Activated T-helper 9 cell treated with anti-CD3 and anti-CD28 coated beads, Interleukin-2, amount 50 U/mL, for 16 hours (primary cell): ENCODE measurements around the gene ELAVL3.
A peak's percentile ranks its signal among the peaks of the same experiment; 100 is the strongest.
"Not testable (repeated sequence)": the region's sequence is repeated elsewhere in the genome, so short reads cannot be mapped to it uniquely, and the experiment has no call there.

Source experiments
- DNase-seq: peaks from one replicate; pipeline ENCODE4 v3.0.0-alpha.2; 2020; ENCODE audit warnings: low read depth

Gene ELAVL3

DNA sequence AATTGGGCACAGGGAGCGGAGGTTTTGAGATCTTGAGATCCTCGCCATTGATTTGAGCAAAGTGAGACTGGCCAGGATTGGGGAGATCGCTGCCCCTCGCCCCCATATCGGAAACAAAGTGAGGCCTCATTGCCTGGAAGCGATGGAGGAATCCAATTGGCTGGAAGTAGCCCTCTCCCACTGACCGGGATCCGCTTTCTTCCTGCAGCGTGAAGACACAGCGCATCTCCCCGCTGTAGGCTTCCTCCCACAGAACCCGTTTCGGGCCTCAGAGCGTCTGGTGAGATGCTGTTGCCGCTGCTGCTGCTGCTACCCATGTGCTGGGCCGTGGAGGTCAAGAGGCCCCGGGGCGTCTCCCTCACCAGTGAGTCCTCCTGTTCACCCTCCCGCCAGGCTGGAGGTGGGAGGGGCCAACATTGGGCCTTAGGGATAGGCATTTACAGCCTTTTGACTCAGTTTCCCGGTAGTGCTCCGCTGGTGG lies 45.0 kb downstream of the ELAVL3 start:
- DNase-seq = no peak

DNA sequence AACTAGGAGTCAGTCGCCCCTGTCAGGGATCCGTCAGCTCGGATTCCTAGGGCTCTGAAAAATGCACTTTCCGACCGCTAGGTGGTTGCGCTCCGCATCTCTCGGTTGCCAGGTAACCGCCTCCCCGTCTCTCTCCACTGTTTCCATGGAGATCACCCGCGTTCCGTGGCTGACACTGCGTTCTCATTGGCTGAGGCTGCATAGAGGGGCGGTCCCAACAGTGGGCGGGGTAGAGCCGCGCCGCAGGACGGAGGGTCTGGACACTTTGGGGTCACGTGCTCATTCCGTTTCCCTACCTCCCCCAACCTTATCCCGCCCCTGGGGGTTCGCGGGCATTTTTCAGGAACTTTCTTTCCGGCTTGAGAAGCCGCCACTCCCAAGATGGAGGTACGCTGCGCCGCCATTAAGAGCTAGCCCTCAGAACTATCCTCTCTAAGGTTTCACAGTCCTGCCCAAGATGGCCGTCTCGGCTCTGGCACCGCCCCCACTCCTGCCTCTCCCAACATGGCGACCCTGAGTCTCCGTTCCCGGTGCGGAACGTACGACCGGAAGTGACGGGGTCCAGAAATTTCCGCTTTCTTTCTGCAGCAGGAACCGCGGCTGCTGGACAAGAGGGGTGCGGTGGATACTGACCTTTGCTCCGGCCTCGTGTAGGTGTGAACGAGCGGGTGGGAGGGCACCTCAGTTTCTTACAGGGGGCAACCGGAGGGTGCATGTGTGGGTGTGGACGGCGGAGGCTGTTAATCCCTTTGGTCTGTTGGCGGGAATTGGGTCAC lies 45.6 kb downstream of the ELAVL3 start, which contains the start of the genes ODAD3 and PRKCSH:
Gene ODAD3 (minus strand): TSS at position 65 of the 776 bp plus-strand sequence. CDS start 105 bp downstream, outside the sequence.
Gene PRKCSH (plus strand): TSS at position 579 of the 776 bp plus-strand sequence. CDS start 483 bp downstream, outside the sequence.
- DNase-seq = peak; percentile 97

DNA sequence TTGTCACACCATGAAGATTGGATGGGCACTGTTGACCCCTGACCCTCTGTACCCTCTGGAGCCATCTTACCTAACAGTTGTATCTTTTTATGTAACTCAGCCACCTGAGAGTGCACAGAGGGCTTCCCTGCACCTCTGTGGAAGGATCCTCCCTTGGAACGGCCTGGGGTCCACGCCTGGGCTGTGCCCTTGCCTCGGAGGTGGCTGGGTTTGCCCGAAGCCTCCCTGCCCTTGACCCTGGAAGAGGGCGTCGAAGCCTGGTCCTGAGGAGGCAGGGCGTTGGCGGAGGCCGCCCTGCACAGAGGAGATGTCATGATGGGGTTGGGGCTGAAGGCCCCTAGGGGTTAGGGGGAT lies 46.2 kb downstream of the ELAVL3 start:
- no peak for DNase-seq

DNA sequence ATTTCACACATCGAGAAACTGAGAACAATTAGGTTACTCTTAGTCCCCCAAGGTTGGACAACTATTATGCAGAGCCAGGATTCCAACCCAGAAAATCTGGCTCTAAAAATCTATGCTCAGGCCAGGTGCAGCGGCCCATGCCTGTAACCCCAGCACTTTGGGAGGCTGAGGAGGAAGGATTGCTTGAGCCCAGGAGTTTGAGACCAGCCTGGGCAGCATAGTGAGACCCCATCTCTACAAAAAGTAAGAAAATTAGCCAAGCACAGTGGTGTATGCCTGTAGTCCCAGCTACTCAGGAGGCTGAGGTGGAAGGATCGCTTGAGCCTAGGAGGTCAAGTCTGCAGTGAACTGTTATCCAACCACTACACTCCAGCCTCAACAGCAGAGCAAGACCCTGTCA lies 47.3 kb downstream of the ELAVL3 start:
- not testable (repeated sequence) for DNase-seq

DNA sequence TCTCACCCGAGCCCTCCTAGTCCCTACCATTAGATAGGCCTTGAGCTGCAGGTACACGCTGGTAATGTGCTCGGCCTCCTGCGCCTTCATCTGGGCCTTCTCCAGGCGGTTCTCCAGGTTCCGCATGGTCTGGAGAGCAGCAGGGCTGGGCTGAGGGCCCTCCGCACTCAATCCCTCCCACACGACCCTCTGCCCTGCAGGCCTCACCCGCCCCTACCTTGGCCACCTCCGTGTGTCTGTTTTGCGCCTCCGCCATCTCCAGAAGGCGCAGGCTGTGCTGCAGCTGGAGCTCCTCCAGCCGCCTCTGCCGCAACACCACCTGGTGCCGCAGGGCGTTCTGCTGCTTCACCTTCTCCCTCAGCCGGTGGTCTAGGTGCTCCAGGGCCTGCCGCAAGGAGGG lies 54.2 kb downstream of the ELAVL3 start:
- DNase-seq = no peak

DNA sequence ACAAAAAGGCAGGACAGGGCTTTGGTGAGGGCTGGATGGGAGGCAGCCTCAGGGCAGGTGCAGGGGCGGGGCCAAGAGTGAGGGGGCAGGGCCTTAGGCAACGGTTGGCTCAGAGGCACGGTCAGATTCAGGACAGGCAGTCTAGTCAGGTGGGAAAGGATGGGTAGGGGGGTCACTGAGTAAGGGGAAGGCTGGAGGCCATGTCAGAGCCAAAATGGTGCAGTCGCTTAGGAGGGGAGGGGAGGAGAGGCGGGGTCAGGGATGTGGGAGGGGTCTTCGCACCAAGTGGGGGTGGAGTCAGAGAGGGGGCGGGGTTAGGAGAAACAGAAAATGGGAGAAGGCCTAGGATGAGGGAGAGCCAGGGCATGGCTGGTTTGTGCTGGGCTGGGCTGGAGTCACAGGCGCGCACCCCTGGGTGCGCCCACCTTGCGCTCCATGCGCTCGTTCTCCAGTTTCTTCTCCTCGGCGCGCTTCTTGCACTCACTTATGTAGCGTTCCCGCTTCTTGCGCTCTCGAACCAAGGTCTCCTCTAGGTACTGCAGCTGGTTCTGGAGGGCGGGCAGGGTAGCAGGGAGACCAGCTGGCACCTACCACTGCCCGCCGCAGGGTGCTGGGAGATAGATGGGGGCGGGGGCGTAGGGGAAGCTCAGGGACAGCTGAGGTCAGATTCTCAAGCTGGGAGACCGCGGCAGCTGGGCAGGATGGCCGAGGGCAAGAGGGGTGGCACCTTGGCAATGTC lies 55.0 kb downstream of the ELAVL3 start:
- DNase-seq = no peak

DNA sequence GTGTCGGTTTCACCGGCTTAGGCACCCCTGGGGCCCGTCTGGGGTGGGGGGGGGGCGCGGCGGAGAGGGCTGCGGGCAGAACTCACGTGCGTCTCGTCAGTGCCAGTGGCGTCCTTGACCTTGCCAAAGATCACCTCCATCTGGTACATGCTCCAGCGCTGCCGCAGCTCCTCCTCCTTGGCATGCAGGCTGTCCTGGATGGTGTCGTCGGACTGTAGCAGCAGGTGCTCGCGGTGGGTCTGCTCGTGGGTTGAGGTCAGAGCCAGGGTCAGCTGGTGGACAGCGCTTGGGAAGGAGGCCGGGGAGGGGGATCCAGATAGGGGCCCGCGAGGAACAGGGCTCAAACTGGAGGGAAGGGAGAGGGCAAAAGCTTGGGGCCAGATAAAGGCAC lies 57.1 kb downstream of the ELAVL3 start:
- DNase-seq = no peak

DNA sequence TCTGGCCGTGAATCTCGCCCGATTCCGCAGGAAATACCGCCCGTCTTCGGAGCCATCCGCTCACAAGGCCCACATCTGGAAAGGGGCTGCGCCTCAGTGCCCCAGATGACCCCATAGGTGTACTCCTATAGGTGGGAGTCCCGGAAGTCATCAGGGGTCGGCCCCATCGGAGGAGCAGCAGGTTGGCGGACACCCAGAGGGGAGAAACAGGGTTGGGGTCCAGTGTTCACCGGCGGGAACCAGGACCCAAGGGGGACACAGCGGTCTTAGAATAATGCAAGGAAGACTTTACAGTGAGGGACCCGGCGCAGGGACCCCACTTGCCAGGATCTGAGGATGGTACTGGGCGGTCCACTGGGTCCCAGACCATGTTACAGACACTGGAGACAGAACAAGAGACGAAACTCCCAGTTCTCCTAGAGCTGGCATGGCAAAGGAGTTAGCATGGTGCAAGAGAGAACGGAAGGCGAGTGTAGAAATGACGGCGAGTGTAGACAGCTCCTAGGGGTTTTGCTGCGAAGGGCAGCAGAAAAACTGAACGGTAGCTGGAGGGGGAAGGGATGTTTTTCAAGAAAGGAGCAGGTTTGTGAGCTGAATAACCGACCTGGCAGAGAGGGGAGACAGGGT lies 57.6 kb downstream of the ELAVL3 start:
- DNase-seq = no peak

DNA sequence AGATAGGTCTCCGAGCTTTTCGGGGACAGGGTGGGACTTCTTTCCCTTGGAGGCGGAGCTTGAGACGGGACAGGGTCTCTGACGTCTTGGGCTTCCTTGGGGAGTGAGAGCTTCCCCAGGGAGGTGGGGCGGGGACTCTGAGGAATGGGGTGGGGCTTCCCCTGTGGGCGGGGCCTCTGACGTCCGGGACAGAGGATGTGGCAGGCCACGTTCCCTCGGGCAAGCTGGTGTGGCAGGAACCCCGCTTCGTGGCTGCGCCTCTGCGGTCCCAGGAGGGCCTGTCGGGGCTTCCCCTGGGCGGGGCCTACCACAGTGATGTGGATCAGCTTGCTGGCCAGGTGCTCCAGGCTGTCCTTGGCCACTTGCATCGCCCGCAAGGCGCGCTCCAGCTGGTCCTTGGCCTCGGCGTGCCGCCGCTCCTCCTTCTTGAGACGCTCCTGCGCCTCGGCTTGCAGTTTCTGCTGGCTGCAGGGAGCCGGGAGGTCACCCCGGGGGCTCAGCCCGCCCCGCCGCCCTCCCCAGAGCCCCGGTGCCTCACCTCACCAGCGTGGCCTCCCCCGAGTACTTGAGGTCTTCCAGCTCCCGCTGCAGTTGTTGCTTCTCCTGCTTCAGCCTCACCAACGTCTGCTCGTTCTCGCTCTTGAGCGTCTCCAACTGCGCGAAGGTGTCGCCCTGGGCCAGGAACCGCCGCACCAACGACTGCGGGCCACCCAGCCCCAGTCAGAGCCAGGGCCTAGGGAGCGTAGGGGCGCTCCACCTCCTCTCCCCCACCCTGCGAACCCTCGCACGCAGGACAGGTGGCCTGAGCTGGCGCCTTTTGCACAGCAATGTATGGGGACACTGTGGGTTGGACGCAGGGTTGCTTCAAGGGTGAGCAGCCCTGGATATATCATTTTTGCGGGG lies 58.4 kb downstream of the ELAVL3 start:
- DNase-seq = peak; percentile 32

DNA sequence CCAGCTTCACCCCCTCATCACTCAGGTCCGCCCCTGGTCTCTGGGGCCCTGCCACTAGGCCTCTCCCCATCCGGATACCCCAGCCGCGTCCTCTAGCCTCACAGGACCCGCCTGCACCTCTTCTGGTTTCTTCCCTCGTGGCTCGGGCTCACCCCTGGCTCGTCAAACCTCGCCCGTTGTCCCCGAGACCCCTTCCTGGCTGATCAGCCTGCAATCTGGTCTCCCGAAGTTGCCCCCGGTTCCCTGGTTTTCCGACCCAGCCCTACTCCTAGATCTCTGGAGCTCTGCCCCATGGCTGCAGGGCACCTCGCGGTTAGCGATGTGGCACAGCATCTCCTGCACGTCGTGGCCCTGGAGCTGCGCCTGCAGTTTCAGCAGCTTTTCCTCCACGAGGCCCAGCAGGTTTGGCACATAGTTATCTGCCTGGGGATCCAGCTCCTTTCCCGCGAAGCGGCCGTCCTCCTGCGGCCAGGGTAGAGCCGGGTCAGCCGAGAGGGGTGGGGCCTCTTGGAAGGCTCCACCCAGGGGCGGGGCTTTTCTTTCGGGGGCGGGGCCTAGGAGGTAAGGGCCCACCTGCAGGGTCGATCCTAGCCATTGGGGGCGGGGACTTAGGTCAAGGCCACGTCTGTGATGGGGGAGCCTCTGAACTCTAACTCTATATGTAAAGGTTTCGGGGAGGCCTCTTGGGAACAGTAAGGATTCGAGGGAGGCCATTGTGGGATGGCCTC lies 59.3 kb downstream of the ELAVL3 start:
- DNase-seq = no peak

DNA sequence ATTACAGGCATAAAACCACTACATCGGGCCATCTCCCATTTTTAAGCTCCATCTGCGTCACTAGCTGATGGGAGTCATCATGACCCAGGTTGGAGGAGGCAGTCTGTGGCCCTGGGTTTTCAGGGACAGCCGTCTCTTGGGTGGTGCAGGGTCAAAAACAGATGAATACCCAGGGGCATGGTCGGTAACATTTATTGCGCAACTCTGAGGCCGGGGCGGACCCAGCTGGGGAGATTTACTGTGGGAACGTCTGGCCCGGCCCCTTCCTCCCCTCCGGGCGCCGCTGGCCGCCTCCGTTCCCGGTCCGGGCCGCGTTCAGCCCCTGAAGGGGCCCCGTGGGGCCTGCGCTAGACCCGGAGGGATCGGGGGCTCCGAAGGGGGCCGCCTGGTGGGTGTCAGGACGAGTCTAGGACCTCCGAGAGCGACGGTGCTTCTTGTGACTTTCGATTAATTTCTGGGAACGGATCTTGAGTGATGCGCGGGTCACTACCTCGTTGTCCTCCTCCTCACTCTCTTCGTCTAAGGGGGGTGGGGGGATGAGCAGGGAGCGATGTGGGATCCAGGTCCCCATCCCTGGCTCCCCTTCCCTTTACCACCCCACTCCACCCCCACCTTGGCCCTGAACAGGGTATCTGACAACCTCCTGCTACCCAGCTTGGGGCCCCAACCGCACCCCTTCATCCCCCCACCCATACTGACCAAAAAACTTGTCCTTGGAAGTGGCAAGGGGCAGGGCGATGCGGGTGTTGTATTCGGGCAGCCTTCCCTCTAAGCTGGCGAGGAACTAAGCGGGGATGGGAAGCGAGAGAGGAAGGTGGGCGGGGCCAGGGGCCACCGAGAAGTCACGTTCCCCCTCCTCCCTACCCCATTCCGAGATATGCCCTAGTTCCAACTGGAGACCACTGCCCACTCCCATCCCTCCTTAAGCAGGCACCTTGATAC lies 60.1 kb downstream of the ELAVL3 start:
- no peak for DNase-seq

DNA sequence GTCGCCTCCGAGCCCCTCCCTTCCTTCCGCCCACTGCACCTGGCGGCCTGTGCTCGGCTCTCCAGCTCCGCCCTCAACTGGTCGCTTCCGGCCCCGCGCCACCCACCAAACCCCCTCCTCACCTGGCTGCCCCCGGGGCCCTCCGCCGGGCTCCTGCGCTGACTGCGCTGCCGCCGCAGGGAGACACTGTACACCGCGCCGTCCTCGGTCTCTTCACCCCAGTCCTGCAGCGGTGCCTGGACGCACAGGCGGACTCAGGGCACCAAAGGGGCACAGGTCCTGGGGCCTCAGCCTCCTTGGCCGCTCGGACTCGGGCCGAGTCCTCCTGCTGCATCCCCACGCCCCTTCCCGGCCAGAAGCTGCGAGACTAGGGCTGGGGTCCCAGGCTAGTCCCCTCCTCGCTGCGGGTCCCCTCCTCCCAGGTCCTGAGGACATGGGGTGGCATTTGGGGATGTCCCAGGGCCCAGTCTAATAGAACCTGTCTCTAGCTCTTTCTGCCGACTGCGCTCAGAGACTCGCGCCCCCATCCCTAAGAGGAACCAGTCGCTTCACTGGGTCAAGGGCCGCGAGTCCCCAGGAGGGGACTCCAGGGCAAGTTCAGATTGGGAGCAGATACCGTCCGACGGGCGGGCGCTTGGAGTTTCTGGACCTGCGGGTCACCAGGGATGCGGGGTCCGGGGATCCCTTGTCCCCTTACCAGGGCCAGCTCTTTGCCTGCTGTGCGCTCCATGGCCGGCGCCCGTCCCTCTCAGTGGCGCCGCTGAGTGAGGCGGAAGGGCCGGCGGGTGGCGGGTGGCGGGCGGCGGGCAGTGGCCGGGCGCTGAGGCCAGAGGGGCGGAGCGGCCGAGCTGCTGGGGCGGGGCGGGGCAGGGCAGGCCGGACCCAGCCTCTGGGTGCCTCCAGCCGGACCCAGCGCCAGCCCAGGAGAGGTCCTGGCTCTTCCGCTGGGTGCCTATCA lies 62.0 kb downstream of the ELAVL3 start, which contains the start of gene RGL3:
Gene RGL3 (minus strand): TSS at position 766 of the 958 bp plus-strand sequence. CDS start 36 bp downstream, at position 730.
- DNase-seq = no peak

DNA sequence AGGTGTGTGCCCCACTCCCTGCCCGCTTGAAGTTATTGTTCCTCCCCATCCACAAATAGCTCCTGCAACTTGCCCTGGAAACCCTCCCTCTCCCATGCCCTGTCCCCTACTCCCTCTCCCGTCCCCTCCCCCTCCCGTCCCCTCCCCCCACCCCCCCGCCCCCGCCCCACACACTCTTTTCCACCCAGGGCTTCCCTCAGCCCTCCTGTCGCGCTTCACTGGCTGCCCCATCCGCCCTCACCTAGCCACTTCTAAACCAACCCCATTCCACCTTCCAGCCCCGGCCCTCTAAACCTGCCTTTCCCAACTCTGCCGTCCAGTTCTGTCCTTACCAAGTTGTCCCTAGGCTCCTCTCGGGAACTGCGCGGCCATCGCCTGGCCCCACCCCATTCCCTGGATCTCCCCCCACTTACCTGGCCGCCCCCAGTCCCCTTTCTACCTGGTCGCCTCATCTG lies 62.7 kb downstream of the ELAVL3 start:
- no peak for DNase-seq

DNA sequence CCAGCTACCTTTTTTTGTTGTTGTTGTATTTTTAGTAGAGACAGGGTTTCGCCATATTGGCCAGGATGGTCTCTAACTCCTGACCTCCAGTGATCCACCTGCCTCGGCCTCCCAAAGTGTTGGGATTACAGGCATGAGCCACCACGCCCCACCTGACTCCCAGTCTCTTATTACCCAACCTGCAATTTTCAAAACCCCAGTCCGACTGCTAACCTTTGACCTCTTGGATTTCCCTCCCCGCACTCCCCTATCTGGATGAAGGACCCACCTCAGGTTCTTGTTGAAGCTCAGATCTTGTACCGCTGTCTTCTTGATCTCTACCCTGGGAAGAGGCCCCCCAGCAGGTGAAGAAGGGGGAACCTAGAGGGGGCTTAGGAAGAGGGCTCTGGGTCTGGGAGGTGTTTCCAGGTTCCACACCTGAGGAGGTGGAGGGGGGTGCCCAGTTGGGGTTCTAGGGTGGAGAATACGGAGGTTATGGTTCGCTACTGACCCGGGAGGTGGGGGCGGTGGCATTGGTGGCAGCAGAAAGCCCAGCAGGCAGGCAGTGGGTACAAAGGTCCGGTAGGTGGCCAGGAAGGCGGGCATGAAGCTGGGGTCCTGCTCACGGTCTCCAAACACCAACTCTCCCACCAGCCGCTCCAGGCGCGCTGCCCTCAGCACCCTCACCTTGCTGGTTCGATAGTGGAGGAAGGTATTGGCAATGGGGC lies 64.3 kb downstream of the ELAVL3 start:
- DNase-seq = no peak

DNA sequence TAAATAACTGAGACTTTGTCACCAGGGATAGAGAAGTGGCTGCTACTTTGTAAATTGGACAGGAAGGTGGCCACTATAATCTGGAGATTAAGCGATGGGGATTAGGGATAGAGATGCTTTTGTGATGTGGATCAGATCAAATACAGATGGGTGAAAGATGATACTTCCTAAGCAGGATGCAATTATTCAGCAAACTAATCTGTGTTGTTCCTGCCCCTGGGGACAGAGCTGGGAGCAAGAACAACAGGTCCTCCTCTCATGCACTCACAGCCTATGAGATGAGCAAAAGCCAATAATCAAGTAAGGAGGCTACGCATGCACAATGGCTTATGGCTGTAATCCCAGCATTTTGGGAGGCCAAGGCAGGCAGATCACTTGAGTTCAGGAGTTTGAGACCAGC lies 66.3 kb downstream of the ELAVL3 start:
- no peak for DNase-seq

DNA sequence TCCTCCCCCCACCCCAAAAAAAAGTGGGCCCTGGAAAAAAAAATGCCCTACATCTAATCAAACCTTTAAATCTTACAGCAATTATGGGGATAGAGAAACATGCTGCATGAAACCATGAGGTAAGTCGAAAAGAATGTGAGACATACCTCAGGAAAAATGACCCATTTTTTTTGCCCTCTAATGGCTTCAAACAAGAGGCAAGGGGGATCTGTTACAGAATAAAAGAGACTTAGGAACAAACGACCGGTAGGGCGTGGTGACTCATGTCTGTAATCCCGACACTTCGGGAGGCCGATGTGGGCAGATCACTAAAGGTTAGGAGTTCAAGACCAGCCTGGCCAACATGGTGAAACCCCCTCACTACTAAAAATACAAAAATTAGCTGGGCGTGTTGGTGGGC lies 70.2 kb downstream of the ELAVL3 start:
- no peak for DNase-seq

DNA sequence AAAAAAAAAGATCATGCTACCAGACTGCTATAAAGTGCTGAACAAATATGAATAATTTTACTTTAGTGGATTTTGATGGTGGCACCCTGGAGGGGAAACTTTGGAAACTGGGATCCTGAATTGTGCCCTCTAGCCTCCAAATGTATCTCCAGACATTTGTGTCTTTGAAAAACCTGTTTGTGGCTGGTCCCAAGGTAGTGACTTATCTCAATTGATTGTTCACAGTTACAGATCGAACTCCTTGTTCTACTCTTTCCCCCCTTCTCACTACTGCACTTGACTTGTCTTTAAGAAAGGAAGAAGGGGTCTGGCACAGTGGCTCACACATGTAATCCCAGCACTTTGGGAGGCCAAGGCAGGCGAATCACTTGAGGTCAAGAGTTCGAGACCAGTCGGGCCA lies 72.3 kb downstream of the ELAVL3 start:
- DNase-seq = no peak
